Smooth muscle cell (in vitro differentiated cells): ENCODE measurements around the gene SCAMP2. TPM values are rescaled to one million over a fixed set of nuclear protein-coding genes. Genes with fewer than 3 reads are reported as not detected.

Experiments
- DNase-seq: peaks from one replicate; lab custom pipeline; 2025; ENCODE audit not compliant: unreplicated experiment; lab: John Stamatoyannopoulos, UW
- H2AFZ ChIP-seq: fragments of 200-600 bp; sonication (generic); 2 replicates; pipeline ENCODE4 v1.6.0; 2016; ENCODE audit warnings: antibody characterized with exemption, low read depth, mild to moderate bottlenecking
- H3F3A ChIP-seq: fragments of 200-600 bp; sonication (generic); 2 replicates; pipeline ENCODE4 v1.6.0; 2017; ENCODE audit warnings: antibody characterized with exemption, low read depth
- H3K27ac ChIP-seq: fragments of 200-600 bp; sonication (generic); 2 replicates; pipeline ENCODE4 v1.5.1; 2016; ENCODE audit warnings: low read depth, mild to moderate bottlenecking
- H3K27me3 ChIP-seq: fragments of 200-600 bp; sonication (generic); 2 replicates; pipeline ENCODE4 v1.6.1; 2016; ENCODE audit warnings: low read depth, mild to moderate bottlenecking
- H3K36me3 ChIP-seq: fragments of 200-600 bp; sonication (generic); 2 replicates; pipeline ENCODE4 v1.5.1; 2016; ENCODE audit warnings: low read depth
- H3K4me1 ChIP-seq: fragments of 200-600 bp; sonication (generic); 2 replicates; pipeline ENCODE4 v1.5.1; 2016; ENCODE audit warnings: low read depth
- H3K4me2 ChIP-seq: fragments of 200-600 bp; sonication (generic); 2 replicates; pipeline ENCODE4 v1.6.0; 2016; ENCODE audit warnings: mild to moderate bottlenecking
- H3K4me3 ChIP-seq: fragments of 200-600 bp; sonication (generic); 2 replicates; pipeline ENCODE4 v1.5.1; 2016; ENCODE audit warnings: mild to moderate bottlenecking
- H3K79me2 ChIP-seq: fragments of 200-600 bp; sonication (generic); 2 replicates; pipeline ENCODE4 v1.6.0; 2016; ENCODE audit warnings: low read depth, mild to moderate bottlenecking
- H3K9ac ChIP-seq: fragments of 200-600 bp; sonication (generic); 2 replicates; pipeline ENCODE4 v1.6.0; 2016; ENCODE audit warnings: low read depth
- H3K9me3 ChIP-seq: fragments of 200-600 bp; sonication (generic); replicated peaks from 2 replicates; pipeline ENCODE4 v1.5.1; 2016; ENCODE audit warnings: low read depth
- H4K20me1 ChIP-seq: fragments of 200-600 bp; sonication (generic); 2 replicates; pipeline ENCODE4 v1.6.0; 2016; ENCODE audit warnings: low read depth
- CTCF ChIP-seq: fragments of 200-600 bp; sonication (generic); IDR thresholded peaks from 2 replicates; pipeline ENCODE4 v1.5.1; 2017; ENCODE audit warnings: borderline replicate concordance, mild to moderate bottlenecking, antibody characterized with exemption; ENCODE audit not compliant: insufficient read depth, poor library complexity, severe bottlenecking
- WGBS: methylation state at CpG from one replicate; pipeline ENCODE4 v1.1.7; 2016; ENCODE audit warnings: low lambda C conversion rate; 5-methylcytosine and 5-hydroxymethylcytosine counted together
- polyA plus RNA-seq: library from polyadenylated mRNA; unstranded; fragments of >200 nt; fragmentation: Nextera tagmentation; extraction: Ambion mirVana; gene quantifications from 2 replicates; pipeline ENCODE4 v1.2.1, GENCODE V29; 2016
- total RNA-seq: library from RNA; depleted of rRNA; stranded (reverse); fragments of >200 nt; gene quantifications from 2 replicates; pipeline ENCODE4 v1.2.3, GENCODE V29; 2014

SCAMP2 gene
- total and polyA plus RNA-seq, 2 experiments from 2014 or later = 55.5 to 80.3 TPM

GRCh38 chr15:74863239-74864056 is 9.7 kb downstream of the SCAMP2 start:
- 84% methylated on average over 11 of the region's 11 CpGs for WGBS
- Histone ChIP-seq H4K20me1 (peaks cover 83% of the 10 kb centered on the region), H3K79me2 (peaks cover 62% of the 10 kb centered on the region), H3K4me1 (no peaks in the 10 kb centered on the region), H3F3A (no peaks in the 10 kb centered on the region), H3K36me3 (no peaks in the 10 kb centered on the region), H2AFZ (no peak overlapping the region), H3K9ac (no peak overlapping the region), H3K27ac (peak overlapping the region; percentile 55), H3K4me2 (no peak overlapping the region), H3K4me3 (no peak overlapping the region), H3K27me3 (no peaks in the 10 kb centered on the region), H3K9me3 (no peaks in the 10 kb centered on the region)
- DNase-seq = no peak
- TF ChIP-seq CTCF = no peak

GRCh38 chr15:74858369-74858740 is 14.8 kb downstream of the SCAMP2 start:
- Histone ChIP-seq H3K36me3 (no peaks in the 10 kb centered on the region), H3K4me2 (no peak overlapping the region), H3K9ac (no peak overlapping the region), H4K20me1 (peaks cover 79% of the 10 kb centered on the region), H3K79me2 (peaks cover 29% of the 10 kb centered on the region), H3K27me3 (no peaks in the 10 kb centered on the region), H3K4me3 (no peak overlapping the region), H2AFZ (no peak overlapping the region), H3F3A (no peaks in the 10 kb centered on the region), H3K4me1 (no peaks in the 10 kb centered on the region), H3K9me3 (no peaks in the 10 kb centered on the region), H3K27ac (no peak overlapping the region)
- TF ChIP-seq CTCF = no peak
- DNase-seq = no peak
- 97% methylated on average over 4 of the region's 4 CpGs for WGBS

- no peak overlapping the region for H3K27ac ChIP-seq
- no peak overlapping the region for H3K9ac ChIP-seq
- no peak overlapping the region for H2AFZ ChIP-seq
- H3K4me2 ChIP-seq = no peak overlapping the region
- 91% methylated on average over 9 of the region's 9 CpGs for WGBS
- H3K9me3 ChIP-seq = no peaks in the 10 kb centered on the region
- no peaks in the 10 kb centered on the region for H3K4me1 ChIP-seq
- DNase-seq = no peak
- peaks cover 73% of the 10 kb centered on the region for H4K20me1 ChIP-seq
- H3K36me3 ChIP-seq = no peaks in the 10 kb centered on the region
- no peaks in the 10 kb centered on the region for H3F3A ChIP-seq
- peaks cover 29% of the 10 kb centered on the region for H3K79me2 ChIP-seq
- H3K4me3 ChIP-seq = no peak overlapping the region
- TF ChIP-seq CTCF = no peak
- H3K27me3 ChIP-seq = no peaks in the 10 kb centered on the region
These were observed 15.3 kb downstream of the SCAMP2 start for GRCh38 chr15:74857671-74858368.
